ENCODE results near the gene SGCB. TPM values are rescaled to one million over a fixed set of nuclear protein-coding genes. Genes with fewer than 3 reads are reported as not detected.
A peak's percentile ranks its signal among the peaks of the same experiment; 100 is the strongest.

SGCB gene
- total RNA-seq, 1 donor from 2014 or later = 62.5 TPM

DNA sequence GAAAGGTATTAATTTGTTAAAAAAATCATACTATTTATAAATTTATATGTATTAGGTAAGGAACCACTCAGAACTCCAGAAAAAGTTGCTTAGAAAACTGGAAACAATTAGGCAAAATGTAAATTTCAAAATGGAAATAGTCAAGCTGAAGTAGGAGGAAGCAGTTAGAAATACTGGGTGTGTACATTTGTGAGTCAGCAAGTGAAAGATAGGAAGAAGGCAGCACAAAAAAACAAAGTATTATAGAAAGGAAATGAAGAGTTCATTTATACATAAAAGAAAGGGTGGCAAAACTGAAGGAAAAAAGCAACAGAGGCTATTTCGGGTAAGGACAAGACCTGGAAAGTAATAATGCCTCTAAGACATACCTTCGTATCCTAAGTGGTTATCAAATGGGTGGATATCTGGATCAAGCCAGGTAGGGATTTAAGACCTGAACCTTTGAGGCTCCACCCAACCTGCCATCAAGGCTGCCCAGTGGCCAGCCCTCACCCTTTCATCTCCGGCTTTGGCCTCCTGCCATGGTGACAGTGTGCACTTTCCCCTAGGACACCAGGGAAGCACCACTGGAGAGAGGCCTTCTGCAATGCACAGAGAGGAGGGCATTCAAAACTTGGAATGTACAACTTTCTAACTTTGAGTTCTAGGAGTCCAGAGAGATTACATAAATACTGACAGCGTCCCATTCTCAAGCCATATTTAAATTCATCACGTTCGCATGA is 18.0 kb downstream of the SGCB start, which contains the start of gene LRRC66:
TSS of gene LRRC66 (minus strand) at position 428 of the 722 bp plus-strand sequence. CDS start 2,750 bp downstream, outside the sequence.
- peak; percentile 46 for DNase-seq (ENCODE audit: low spot score)

DNA sequence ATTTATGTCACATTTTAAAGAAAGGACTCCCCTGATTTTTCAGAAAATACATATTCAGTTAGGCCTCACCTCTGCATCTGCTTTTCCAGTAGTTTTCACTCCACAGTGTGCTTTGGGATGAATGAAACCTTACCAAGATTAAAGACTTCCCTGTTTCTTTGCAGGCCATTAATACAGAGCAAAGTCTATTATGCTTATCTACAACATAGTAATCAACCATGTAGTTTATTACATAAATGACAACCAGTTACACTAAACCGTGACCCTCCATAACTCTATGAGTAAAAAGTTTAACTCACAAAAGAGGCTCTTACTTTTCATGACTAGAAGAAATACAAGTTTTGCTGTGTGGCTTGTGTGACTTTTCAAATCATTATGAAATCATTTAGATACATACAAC is 20.3 kb downstream of the SGCB start:
- no peak for DNase-seq (ENCODE audit: low spot score)

DNA sequence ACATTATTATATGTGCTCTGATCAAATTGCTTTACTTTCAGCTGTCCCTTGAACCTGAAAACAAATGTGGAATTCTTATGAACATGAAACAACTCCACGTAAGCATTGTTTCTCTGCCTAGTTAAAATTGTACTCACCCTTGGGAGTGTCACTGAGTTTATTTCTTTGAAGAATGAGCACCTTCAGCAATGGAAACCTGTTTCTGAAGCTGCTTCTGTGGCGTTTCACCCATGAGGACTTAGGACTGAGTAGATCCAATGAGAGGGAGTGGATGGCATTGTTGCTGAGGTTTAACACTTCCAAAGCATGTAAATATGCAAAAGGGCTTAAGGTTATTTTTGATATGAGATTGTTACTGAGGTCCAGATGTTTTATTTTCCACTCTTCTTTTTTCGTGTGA is 21.1 kb downstream of the SGCB start:
- no peak for DNase-seq (ENCODE audit: low spot score)

DNA sequence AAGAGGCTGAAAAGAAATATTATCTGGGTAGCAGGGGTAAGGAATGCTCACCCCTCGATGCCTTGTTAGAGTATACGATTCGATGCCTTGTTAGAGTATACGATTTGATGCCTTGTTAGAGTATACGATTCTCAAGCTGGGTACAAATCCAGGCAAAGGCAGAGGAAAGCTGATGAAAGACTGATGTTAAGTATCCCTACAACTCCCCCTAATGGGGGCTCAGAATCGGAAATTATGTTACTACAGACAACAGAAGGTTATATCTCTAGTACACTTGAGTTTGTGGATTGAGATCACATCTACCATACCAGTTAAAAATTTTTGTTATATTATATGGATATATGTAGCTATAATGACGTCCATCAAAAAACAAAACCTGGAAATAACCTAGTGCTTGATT is 22.7 kb downstream of the SGCB start:
- DNase-seq (ENCODE audit: low spot score) = no peak

DNA sequence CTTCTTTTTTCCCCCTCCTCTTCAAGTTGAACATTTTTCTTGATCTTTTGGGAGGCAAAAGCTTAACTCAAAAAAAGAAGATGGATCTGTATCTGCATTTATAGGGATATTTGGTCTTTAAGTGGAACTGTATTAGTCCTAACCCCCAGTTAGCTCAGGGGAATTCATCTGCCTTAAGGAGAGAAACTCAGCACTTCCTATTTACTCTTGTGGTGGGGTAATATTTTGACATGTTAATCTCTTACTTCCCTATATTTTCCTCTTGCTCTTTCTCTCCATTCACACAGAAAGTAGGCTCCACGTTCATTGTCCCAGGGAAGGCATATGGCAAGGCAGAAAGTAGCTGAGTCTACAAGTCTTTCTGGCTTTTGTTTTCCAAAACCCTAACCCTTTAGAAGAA is 23.2 kb downstream of the SGCB start:
- DNase-seq (ENCODE audit: low spot score) = no peak

DNA sequence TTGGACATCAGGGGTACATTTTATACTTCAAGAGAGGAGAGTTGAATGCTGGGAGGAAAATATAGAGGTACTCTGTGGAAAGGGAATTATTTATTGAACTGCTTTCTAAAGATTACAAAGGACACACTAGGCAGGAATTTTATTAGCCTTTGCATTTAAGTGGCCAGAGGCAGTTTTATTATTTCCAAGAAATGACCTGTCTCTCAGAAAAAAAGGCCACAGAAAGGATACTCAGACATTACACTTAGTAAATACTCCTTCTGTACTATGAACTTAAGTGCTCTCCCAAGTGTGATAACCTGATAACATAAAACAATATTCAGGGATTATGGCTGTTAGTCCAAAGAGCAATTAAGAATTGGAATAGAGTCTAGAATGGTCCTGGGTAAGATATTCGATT is 25.4 kb downstream of the SGCB start:
- no peak for DNase-seq (ENCODE audit: low spot score)

DNA sequence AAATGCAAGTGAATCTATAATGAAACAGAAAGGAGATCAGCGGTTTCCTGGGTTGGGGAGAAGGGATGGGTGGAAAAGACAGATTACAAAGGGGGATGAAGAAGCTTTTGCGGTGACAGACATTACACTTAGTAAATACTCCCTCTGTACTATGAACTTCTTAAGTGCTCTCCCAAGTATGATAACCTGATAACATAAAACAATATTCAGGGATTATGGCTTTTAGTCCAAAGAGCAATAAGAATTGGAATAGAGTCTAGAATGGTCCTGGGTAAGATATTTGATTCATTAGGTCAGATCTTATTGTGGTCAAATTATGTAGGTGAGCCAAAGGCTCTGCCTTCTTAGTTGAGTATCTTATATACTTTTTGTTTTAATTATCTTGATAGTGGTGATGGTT is 27.1 kb downstream of the SGCB start:
- no peak for DNase-seq (ENCODE audit: low spot score)

DNA sequence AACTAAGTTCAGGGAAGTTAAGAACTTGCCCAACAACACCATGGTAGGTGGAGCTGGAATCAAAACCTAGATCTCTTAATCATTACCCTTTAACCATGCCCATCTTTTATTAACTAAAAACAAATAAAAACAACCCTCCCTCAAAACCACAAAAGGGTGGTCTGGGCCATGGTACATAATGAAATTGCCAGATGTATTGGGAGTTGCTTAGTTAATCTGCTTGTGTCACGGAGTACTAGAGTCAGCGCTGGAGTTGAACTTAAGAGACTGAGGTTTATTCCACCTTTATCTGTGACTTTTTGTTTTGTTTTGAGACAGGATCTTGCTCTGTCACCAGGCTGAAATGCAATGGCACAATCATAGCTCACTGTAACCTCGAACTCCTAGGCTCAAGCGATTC is 31.2 kb downstream of the SGCB start:
- no peak for DNase-seq (ENCODE audit: low spot score)

DNA sequence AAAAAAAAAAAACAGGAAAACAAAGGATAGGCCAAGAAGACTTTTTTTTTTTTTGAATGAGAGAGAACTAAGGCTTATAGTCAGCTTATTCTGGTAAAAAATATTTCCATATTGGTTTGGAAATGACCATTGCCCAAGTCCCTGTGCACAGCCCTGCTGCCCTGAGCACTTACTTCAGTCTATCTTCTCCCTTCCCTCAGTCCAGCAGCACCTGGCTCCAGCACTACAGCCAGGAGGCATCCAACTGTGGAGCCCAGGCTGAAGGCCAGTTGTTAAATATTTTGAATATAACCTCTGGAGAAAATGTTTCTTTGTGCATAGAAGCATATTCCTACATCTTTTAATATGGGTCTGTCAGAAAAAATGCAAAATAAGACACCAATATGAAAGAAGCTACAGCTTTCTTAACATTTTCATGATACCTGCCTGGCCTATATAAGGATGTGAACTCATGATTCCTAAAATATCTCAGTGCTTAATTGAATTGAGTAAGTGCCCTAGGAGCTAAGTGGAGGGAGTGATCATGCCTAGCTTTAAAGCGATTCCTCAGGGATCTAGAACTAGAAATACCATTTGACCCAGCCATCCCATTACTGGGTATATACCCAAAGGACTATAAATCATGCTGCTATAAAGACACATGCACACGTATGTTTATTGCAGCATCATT is 32.4 kb downstream of the SGCB start:
- no peak for DNase-seq (ENCODE audit: low spot score)

DNA sequence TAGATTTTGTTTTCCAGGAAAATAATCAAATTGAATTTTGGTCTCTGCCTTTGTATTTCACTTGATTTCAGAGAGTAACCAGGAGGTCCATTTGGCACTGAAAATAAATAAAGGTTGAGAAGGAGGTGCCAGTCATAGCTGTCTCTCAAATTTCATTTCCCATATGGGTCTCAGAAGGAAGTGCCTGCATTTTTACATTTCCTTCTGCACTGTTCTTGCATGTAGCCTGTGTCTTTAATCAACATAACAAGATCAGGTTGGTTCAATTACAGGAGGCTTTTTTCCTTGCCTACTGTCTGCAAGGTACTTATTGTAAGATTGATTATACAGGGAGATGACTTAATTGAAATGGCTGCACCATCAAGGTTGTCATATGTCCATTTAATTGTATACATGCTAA is 33.7 kb downstream of the SGCB start:
- DNase-seq (ENCODE audit: low spot score) = no peak

DNA sequence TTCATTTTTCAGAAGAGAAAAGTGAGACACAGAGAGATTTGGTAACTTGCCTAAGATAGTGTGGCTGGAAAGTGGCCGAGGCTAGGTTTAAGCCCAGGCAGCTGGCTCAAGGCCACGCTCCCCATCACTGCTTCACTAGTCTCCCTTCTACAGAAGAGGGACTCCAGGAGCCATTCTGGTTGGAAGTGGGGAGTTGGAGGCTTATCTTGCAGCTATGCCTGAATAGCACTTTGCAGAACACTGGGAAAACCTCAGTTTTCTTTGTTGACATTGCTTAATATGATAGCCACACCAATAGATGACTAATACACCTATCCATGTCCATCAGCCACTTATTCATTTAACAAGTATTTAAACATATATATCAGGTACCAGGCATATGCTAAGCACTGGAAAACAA is 36.5 kb downstream of the SGCB start:
- no peak for DNase-seq (ENCODE audit: low spot score)

DNA sequence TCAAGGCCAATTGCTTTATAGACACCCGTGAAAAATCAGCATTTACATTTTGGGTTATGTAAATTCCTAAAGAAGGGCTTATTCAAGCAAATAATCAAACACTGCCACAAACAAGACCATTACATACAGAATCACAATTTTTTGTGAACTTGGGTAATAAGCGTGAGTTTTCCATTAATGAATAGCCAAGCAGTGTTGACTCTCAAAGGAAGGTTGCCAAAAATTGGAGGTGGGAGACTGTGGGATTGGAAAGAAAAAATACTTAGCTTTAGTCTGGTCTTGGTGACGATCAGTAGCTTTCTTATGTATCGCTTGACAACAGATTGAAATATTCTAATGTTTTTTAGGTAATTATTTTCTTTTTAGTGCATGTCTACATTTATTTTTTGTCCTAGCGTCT is 38.8 kb downstream of the SGCB start:
- DNase-seq (ENCODE audit: low spot score) = no peak

DNA sequence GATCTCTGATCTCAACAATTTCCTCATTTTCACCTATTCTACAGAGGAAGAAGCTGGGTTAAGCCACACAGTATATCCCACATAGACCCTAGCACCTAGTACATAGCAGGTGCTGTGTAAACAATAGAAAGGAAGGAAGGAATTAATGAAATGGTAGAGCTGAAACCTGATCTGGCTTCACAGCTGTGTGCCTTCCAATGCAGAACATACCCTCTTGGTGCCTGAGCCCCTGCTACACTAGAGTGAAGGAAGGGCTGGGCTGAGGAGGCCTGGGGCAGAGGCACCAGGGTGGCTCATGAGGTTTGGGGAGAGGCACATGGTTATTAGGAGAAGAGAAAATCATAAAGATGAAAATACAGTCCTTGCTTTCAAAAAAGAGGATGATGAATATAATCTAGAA is 39.3 kb downstream of the SGCB start:
- DNase-seq (ENCODE audit: low spot score) = no peak

DNA sequence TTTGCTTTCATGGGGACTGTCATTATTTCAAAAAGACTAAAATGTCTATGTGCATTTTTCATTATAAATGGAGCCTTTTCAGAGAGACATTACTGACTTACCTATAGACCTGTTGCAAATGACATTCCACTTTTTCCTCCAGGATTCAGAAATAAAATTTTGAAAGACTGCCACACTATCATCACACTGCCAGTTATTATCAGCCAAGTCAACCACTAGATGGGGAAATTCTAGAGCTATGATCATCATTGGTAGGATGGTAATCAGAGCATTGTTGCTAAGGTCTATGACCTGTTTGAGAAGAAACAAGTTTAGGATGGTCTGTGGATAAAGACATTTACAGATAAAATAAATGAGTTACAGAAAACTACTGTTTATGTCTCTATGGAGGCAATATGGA is 40.5 kb downstream of the SGCB start:
- DNase-seq (ENCODE audit: low spot score) = no peak

DNA sequence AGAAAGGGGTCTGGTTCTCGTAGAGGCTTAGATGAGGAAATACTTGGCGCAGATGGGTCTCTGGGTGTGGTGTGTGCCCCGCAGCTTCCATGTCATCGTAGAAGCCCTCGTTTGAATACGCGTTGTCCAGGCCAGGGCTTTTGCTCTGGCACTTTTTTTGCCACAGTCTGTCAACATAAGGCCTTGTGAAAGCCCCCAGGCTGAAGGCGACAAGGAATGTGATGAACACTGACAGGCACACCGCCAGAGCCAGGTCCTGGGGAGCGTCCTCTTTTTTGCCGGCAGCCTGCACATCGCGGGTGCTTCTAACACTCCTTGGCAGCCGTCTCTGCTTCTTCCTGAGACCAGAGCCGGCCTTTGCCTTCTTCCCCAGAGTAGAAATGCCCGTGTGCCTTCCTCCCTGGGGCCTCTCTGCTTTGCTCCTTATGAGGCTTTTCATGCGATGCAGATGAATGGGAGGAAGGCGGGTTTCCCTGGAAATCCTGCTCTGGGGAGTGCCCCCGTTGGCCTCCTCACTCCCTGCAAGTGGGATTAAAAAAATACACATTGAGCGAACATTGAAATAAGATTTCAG is 42.4 kb downstream of the SGCB start:
- no peak for DNase-seq (ENCODE audit: low spot score)

Other genes with a start within 250 kb of the SGCB start
- gene DCUN1D4, start 195.1 kb downstream of the SGCB start, total RNA-seq = 62.2 TPM
- 1.9 TPM for gene LRRC66, start 17.9 kb downstream of the SGCB start, total RNA-seq
- 20.1 TPM for gene SPATA18, start 13.0 kb upstream of the SGCB start, total RNA-seq

Measured in mucosa of gallbladder (tissue), 1 donor.